ENCODE data around the gene ZBTB17.
"Not testable (repeated sequence)": the region's sequence is repeated elsewhere in the genome, so short reads cannot be mapped to it uniquely, and the experiment has no call there.

Gene ZBTB17

DNA sequence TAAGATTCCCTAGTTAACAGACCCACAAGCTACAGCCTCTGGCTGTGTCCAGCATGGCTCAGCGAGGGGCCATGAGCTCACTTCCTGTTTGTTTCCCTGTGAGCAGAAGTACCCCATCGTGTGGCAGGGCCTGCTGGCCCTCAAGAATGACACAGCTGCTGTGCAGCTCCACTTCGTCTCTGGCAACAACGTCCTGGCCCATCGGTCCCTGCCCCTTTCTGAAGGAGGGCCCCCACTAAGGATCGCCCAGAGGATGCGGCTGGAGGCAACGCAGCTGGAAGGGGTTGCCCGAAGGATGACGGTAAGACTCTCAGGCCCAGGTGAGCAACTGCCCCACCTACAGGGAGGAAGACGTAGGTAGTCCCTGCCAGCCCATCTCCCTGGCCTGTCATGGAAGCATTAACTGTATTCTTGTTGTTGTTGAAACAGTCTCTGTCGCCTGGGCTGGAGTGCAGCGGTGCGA lies 38.2 kb downstream of the ZBTB17 start:
- in situ Hi-C loops (cut with HindIII; ENCODE audit: low sequenced_read_pairs) = no loop called here

DNA sequence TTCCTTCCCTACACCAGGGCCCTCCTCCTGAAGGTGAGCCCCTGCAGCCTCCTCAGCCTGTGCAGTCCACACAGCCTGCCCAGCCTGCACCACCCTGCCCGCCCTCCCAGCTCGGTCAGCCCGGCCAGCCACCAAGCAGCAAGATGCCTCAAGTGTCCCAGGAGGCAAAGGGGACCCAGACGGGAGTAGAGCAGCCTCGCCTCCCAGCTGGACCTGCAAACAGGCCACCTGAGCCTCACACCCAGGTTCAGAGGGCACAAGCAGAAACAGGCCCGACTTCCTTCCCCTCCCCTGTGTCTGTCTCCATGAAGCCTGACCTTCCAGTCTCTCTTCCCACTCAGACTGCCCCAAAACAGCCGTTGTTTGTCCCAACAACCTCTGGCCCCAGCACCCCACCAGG lies 38.8 kb downstream of the ZBTB17 start:
- in situ Hi-C loops (cut with HindIII; ENCODE audit: low sequenced_read_pairs) = no loop called here

DNA sequence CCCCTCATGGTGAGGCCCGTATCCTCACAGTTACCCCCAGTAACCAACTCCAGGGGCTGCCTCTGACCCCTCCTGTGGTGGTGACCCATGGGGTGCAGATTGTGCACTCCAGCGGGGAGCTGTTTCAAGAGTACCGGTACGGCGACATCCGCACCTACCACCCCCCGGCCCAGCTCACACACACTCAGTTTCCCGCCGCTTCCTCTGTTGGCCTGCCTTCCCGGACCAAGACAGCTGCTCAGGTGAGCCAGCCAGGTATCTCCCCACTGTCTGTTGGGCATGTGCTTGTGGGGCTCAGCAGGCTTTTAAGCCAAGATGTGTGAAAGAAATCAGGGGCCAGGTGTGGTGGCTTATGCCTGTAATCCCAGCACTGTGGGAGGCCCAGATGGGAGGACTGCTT lies 39.9 kb downstream of the ZBTB17 start:
- in situ Hi-C loops (cut with HindIII; ENCODE audit: low sequenced_read_pairs) = no loop called here

DNA sequence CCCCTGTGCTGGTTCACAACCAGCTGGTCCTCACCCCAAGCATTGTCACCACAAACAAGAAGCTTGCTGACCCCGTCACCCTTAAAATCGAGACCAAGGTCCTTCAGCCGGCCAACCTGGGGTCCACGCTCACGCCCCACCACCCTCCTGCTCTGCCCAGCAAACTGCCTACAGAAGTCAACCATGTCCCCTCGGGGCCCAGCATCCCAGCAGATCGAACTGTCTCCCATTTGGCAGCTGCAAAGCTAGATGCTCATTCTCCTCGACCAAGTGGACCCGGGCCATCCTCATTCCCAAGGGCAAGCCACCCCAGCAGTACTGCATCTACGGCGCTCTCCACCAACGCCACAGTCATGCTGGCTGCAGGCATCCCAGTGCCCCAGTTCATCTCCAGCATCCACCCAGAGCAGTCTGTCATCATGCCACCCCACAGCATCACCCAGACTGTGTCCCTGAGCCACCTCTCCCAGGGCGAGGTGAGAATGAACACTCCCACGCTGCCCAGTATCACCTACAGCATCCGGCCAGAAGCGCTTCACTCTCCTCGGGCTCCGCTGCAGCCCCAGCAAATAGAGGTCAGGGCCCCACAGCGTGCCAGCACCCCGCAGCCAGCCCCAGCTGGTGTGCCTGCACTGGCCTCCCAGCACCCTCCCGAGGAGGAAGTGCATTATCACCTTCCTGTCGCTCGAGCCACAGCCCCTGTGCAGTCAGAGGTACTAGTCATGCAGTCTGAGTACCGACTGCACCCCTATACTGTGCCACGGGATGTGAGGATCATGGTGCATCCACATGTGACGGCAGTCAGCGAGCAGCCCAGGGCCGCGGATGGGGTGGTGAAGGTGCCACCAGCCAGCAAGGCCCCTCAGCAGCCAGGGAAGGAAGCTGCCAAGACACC lies 40.6 kb downstream of the ZBTB17 start:
- in situ Hi-C loops (cut with HindIII; ENCODE audit: low sequenced_read_pairs) = no loop called here

DNA sequence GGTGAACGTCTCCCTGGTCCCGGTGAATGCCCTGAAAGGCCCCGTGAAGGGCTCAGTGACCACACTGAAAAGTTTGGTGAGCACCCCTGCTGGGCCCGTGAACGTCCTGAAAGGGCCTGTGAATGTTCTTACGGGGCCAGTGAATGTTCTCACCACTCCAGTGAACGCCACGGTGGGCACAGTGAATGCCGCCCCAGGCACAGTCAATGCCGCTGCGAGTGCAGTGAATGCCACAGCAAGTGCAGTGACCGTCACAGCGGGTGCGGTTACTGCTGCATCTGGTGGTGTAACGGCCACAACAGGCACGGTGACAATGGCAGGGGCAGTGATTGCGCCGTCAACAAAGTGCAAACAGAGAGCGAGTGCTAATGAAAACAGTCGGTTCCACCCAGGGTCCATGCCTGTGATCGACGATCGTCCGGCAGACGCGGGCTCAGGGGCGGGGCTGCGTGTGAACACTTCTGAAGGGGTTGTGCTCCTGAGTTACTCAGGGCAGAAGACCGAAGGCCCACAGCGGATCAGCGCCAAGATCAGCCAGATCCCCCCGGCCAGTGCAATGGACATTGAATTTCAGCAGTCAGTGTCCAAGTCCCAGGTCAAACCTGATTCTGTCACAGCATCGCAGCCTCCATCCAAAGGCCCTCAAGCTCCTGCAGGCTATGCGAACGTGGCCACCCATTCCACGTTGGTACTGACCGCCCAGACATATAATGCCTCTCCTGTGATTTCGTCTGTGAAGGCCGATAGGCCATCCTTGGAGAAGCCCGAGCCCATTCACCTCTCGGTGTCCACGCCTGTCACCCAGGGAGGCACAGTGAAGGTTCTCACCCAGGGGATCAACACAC lies 41.5 kb downstream of the ZBTB17 start:
- in situ Hi-C loops (cut with HindIII; ENCODE audit: low sequenced_read_pairs) = no loop called here

DNA sequence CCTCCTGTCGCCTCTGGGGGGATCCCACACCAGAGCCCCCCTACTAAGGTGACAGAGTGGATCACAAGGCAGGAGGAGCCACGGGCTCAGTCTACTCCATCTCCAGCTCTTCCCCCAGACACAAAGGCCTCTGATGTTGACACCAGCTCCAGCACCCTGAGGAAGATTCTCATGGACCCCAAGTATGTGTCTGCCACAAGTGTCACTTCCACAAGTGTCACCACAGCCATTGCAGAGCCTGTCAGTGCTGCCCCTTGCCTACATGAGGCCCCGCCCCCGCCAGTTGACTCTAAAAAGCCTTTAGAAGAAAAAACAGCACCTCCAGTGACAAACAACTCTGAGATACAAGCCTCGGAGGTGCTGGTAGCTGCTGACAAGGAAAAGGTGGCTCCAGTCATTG lies 42.2 kb downstream of the ZBTB17 start:
- in situ Hi-C loops (cut with HindIII; ENCODE audit: low sequenced_read_pairs) = no loop called here

DNA sequence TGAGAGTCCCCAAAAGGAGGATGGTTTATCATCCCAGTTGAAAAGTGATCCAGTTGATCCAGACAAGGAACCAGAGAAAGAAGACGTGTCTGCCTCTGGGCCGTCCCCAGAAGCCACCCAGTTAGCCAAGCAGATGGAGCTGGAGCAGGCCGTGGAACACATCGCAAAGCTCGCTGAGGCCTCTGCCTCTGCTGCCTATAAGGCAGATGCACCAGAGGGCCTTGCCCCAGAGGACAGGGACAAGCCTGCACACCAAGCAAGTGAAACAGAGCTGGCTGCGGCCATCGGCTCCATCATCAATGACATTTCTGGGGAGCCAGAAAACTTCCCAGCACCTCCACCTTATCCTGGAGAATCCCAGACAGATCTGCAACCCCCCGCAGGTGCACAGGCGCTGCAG lies 43.3 kb downstream of the ZBTB17 start:
- in situ Hi-C loops (cut with HindIII; ENCODE audit: low sequenced_read_pairs) = no loop called here

DNA sequence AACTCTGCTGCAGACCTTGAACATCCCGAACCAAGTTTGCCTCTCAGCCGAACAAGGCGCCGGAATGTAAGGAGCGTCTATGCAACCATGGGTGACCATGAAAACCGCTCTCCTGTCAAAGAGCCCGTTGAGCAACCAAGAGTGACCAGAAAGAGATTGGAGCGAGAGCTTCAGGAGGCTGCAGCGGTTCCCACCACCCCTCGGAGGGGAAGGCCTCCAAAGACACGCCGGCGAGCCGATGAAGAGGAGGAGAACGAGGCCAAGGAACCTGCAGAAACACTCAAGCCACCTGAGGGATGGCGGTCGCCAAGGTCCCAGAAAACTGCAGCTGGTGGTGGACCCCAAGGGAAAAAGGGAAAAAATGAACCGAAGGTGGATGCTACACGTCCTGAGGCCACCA lies 44.0 kb downstream of the ZBTB17 start:
- in situ Hi-C loops (cut with HindIII; ENCODE audit: low sequenced_read_pairs) = no loop called here

DNA sequence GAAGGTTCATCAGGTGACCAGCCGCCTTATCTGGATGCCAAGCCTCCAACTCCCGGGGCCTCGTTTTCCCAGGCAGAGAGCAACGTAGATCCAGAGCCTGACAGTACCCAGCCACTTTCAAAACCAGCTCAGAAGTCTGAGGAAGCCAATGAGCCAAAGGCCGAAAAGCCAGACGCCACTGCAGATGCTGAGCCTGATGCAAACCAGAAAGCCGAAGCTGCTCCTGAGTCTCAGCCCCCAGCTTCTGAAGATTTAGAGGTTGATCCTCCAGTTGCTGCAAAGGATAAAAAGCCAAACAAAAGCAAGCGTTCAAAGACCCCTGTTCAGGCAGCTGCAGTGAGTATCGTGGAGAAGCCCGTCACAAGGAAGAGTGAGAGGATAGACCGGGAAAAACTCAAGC lies 44.5 kb downstream of the ZBTB17 start:
- in situ Hi-C loops (cut with HindIII; ENCODE audit: low sequenced_read_pairs) = no loop called here

DNA sequence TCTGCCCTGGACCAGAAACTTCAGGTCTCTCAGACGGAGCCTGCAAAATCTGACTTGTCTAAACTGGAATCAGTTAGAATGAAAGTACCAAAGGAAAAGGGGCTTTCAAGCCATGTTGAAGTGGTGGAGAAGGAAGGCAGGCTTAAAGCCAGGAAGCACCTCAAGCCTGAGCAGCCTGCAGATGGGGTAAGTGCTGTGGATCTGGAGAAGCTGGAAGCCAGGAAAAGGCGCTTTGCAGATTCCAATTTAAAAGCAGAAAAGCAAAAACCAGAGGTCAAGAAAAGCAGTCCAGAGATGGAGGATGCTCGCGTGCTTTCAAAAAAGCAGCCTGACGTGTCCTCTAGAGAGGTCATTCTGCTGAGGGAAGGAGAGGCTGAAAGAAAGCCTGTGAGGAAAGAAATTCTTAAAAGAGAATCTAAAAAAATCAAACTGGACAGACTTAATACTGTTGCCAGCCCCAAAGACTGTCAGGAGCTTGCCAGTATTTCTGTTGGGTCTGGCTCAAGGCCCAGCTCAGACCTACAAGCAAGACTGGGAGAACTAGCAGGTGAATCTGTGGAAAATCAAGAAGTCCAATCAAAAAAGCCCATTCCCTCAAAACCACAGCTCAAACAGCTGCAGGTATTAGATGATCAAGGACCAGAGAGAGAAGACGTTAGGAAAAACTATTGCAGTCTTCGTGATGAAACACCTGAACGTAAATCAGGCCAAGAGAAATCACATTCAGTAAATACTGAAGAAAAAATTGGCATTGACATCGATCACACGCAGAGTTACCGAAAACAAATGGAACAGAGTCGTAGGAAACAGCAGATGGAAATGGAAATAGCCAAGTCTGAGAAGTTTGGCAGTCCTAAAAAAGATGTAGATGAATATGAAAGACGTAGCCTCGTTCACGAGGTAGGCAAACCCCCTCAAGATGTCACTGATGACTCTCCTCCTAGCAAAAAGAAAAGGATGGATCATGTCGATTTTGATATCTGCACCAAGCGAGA lies 46.6 kb downstream of the ZBTB17 start:
- in situ Hi-C loops (cut with HindIII; ENCODE audit: low sequenced_read_pairs) = no loop called here

DNA sequence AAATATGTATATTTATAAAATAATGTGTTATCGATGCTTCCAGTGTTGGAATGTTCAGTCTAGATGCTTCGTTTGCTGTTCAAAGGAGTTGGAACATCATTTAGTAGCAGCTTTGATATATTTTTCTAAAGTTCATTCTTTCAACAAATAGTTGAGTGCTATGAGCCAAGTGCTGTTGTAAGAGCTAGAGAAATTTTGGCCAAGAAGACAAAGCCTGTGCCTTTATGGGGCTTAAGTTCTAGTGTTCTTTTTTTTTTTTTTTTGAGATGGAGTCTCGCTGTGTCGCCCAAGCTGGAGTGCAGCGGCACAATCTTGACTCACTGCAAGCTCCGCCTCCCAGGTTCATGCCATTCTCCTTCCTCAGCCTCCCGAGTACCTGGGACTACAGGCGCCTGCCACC lies 49.5 kb downstream of the ZBTB17 start:
- in situ Hi-C loops (cut with HindIII; ENCODE audit: low sequenced_read_pairs) = not testable (repeated sequence)

DNA sequence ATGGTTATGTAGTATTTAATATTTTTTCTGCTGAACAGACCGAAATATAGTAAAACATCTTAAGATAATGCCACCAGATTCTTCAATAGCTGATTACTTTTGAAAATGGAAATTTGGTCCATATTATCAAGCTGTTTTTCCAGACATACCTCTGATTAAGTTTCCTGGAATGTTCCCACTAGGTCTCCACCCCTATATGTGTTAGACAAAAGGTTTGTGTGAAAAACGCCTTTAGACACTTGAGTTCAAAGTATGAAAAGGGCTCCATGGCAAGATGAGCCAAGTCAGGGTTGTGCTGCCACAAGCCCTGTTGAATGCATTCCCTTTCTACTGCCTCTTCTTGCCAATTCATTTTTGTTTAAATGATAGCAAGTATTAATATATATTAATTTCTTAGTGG lies 52.7 kb downstream of the ZBTB17 start:
- in situ Hi-C loops (cut with HindIII; ENCODE audit: low sequenced_read_pairs) = no loop called here

DNA sequence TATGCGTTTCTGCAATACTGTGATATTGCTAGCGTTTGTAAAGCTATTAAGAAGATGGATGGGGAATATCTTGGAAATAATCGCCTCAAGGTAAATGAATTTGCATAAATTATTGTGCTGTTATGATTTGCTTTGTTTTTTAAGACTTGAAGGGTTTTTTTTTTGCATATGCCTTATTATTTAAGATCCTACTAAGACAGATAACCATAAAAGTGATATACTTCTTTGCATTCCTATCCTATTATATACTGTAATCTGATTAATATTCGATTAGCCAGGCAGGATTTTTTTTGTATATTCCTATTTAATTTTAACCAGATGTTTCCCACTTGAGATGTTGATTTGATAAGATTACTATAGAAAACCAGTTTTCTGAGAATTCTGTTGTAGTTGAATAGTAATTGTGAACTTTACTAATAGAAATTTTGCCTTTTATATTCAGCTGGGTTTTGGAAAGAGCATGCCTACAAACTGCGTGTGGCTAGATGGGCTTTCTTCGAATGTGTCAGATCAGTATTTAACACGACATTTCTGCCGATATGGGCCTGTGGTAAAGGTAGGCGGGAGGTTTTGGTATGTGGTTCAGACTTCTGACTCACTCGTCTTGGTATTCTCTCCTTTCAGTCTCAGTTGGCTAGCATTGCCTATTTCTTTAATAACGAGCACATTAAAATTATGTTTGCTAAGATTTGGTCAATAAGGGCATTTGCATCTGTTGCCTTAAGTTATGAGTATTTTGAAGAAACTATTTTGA lies 56.8 kb downstream of the ZBTB17 start:
- in situ Hi-C loops (cut with HindIII; ENCODE audit: low sequenced_read_pairs) = no loop called here

DNA sequence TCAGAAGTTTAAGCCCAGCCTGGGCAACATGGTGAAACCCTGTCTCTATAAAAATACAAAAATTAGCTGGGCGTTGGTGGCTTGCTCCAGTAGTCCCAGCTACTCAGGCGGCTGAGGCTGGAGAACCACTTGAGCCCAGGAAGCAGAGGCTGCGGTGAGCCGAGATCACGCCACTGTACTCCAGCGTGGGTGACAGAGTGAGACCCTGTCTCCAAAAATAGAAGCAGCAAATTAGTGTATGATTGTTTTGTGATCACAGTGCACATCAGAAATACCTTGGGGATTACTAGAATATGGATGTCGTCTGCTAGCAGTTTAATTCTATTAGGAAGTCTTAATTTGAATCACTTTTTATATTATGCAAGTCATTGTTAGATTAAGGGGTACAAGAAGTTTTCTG lies 59.0 kb downstream of the ZBTB17 start:
- in situ Hi-C loops (cut with HindIII; ENCODE audit: low sequenced_read_pairs) = no loop called here

DNA sequence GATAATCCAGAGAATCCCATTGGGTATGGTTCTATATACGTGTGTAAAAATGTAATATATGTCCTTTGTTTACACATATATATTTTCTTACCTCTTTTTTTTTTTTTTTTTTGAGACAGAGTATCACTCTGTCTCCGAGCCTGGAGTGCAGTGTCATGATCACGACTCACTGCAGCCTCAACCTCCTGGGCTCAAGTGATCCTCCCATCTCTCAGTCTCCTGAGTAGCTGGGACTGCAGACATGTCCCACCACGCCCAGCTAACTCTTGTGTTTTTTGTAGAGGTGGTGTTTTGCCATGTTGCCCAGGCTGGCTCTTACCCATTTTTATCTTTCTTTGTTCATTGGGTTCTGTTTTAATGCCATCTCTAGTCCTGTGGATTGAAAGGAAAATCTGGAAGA lies 59.5 kb downstream of the ZBTB17 start:
- in situ Hi-C loops (cut with HindIII; ENCODE audit: low sequenced_read_pairs) = no loop called here

DNA sequence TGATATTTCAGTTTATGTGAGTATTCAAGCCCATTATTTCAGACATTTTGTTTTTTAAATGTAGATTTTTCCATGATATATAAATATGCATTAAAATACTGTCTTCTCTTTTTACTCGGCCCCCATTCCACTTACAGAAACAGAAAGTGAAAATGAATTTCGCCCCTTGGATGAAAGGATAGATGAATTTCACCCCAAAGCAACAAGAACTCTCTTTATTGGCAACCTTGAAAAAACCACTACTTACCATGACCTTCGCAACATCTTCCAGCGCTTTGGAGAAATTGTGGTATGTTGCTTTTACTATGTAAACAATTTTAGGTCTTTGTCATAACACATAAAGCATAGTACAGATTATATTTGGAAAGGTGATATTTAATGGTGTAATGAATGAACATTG lies 59.9 kb downstream of the ZBTB17 start:
- in situ Hi-C loops (cut with HindIII; ENCODE audit: low sequenced_read_pairs) = no loop called here

DNA sequence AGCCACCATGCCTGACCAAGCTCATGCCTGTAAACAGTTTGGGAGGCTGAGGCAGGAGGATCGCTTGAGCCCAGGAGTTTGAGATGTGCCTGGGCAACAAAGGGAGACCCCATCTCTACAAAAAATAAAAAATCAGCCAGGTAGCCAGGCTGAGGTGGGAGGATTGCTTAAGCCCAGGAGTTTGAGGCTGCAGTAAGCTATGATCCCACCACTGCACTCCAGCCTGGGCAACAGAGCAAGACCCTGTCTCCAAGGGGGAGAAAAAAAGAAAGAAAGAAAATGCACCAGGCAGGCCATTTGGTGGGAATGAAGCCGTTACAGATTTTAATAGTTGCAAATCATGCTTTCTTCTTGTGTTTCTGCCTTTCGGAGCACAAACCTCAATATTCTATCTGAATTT lies 62.3 kb downstream of the ZBTB17 start:
- in situ Hi-C loops (cut with HindIII; ENCODE audit: low sequenced_read_pairs) = not testable (repeated sequence)

DNA sequence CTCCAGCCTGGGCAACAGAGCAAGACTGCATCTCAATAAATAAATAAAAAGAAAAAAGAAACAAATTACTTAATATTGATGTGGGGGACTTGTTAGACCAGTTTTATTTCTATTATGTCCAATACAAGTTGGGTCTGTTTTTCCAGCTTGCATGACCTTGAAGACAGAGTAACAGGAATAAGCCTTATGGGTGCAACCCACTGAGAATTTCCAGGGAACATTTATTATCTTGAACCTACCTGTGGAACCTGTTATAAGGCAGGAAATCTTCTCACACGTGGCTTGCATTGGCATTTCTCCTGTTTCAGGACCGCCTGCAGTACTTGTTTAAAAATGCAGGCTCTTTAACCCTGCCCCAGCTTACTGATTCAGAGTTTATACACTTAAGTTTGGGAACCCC lies 64.0 kb downstream of the ZBTB17 start:
- in situ Hi-C loops (cut with HindIII; ENCODE audit: low sequenced_read_pairs) = no loop called here

DNA sequence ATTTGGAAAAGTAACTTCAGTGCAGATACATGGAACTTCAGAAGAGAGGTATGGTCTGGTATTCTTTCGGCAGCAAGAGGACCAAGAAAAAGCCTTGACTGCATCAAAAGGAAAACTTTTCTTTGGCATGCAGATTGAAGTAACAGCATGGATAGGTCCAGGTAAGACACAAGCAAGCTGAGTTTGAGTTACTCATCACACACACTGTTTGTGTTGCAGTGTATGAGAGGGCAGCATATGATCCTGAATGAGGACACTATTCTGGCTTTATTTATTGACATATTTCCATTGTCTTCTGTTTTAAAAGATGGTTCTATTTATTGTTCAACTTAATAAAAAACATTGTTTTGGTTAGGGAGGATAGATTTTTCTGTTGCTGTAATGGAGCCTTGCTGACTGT lies 64.8 kb downstream of the ZBTB17 start:
- in situ Hi-C loops (cut with HindIII; ENCODE audit: low sequenced_read_pairs) = no loop called here

DNA sequence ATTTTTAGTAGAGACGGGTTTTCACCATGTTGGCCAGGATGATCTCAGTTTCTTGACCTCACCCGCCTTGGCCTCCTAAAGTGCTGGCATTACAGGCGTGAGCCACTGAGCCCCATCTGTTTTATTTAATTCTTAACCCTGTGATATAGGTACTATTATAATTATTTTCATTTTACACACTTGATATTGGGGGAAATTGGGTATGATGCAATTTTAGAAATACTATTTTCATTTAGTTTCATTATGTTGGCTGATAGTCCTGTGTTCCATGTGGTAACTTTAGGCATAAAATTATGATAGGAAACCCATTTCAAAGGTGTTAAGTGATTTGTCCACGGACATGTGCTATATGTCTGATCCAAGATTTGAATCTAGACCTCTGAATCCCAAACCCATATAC lies 67.3 kb downstream of the ZBTB17 start:
- in situ Hi-C loops (cut with HindIII; ENCODE audit: low sequenced_read_pairs) = no loop called here
